Hepatic stellate cell (primary cell): Measurements from ENCODE around the gene CLEC18C.
"Not testable (repeated sequence)": the region's sequence is repeated elsewhere in the genome, so short reads cannot be mapped to it uniquely, and the experiment has no call there.

ENCODE experiments used
- DNase-seq: peaks from one replicate; pipeline ENCODE4 v3.0.0; 2011; ENCODE audit warnings: low spot score

Gene CLEC18C

DNA sequence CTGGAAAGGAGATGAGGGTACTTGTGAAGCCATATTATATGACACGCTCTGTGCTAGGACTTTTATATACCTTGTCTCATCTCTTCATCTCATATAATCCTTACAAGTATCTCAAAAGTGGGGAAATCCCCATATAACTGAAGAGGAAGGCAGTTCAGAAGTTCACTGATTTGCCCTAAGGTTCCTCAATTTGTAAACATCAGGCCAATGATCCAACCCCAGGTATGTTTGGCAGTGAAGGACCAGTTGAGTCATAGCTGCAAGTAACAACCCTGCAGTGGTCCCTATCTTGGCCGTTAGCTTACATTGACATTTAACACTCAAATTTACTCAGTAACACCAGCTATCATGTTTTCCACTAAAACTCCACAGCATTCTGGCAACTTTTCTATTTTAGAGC is 45.0 kb downstream of the CLEC18C start:
- not testable (repeated sequence) for DNase-seq

DNA sequence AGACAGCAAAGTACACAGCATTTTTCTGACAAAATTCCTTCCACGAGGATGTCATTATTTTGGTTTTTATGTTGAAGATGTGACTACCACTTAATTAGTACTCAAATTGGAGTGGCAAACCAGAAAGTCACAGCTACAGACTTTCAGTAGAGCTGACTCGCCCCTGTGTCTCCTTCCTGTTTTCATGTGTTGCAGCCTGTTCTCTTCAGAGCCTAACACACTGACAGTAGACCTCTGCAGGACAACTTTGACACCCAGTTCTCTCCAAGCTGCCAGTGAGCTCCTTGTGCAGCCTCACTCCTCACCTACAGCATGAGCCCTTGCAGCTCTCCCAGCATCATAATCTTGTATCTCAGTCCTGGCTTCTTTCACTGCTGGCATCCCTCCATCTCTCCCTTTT is 49.0 kb downstream of the CLEC18C start:
- not testable (repeated sequence) for DNase-seq

GRCh38 chr16:70223216-70223615 is 49.6 kb downstream of the CLEC18C start:
- not testable (repeated sequence) for DNase-seq

GRCh38 chr16:70223971-70224513 is 50.5 kb downstream of the CLEC18C start:
- DNase-seq: not testable (repeated sequence)

DNA sequence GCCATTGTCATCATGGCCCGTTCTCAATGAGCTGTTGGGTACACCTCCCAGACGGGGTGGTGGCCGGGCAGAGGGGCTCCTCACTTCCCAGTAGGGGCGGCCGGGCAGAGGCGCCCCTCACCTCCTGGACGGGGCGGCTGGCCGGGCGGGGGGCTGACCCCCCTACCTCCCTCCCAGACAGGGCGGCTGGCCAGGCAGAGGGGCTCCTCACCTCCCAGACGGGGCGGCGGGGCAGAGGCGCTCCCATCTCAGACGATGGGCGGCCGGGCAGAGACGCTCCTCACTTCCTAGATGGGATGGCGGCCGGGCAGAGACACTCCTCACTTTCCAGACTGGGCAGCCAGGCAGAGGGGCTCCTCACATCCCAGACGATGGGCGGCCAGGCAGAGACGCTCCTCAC is 51.1 kb downstream of the CLEC18C start:
- not testable (repeated sequence) for DNase-seq

DNA sequence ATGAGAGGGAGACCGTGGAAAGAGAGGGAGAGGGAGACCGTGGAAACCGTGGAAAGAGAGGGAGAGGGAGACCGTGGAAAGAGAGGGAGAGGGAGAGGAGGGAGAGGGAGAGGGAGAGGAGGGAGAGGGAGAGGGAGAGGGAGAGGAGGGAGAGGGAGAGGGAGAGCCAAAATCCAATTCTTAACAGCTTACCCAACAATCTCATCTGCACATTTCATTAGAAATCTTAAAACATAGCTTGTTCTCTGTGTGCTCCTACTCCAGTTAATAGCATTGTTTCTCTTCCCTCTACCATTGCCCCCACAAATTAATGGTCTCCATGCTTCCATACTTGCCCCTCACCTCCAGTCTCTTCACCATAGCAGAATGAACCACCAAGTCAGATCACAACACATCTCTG is 51.8 kb downstream of the CLEC18C start:
- not testable (repeated sequence) for DNase-seq

GRCh38 chr16:70226024-70226423 is 52.4 kb downstream of the CLEC18C start:
- DNase-seq: not testable (repeated sequence)

- DNase-seq: not testable (repeated sequence)
These were observed 58.2 kb downstream of the CLEC18C start for GRCh38 chr16:70231831-70232230.
